ENCODE data around the gene ACO1.

- TF ChIP-seq CTCF (IDR thresholded peaks at IDR 0.05) (no peak), EZH2 (IDR thresholded peaks at IDR 0.05) (no peak)
These were observed 30.4 kb downstream of the ACO1 start for GRCh38 chr9:32414856-32415255.
